ENCODE data around the gene FBLN2. TPM values are rescaled to one million over a fixed set of nuclear protein-coding genes. Genes with fewer than 3 reads are reported as not detected.

FBLN2 gene
- total RNA-seq, 1 donor from 2014 or later = 9.4 TPM

Other genes with a start within 250 kb of the FBLN2 start
- 3.6 and 20.8 TPM in 2 replicates for gene NUP210, start 128.8 kb upstream of the FBLN2 start, total RNA-seq
- gene HDAC11, start 68.8 kb upstream of the FBLN2 start, total RNA-seq = 18.4 and 23.7 TPM in 2 replicates

All from renal cortical epithelial cell (primary cell).